SK-N-SH (cell line): ENCODE data around the gene MINDY4. TPM values are rescaled to one million over a fixed set of nuclear protein-coding genes. Genes with fewer than 3 reads are reported as not detected.
A peak's percentile ranks its signal among the peaks of the same experiment; 100 is the strongest.

Source experiments
- CTCF ChIA-PET: fragments of 300-600, 350-600 bp; formaldehyde crosslinking; extraction: SDS; loops from one replicate; lab custom pipeline; 2021; lab: Yijun Ruan, JAX
- POLR2A ChIA-PET: fragments of 350-600 bp; sonication (Branson Sonifier 250); formaldehyde crosslinking; extraction: SDS; loops from one replicate; lab custom pipeline; 2020; ENCODE audit warnings: antibody characterized with exemption, inconsistent platforms; lab: Yijun Ruan, JAX
- DNase-seq: peaks from one replicate; pipeline ENCODE4 v3.0.0; 2012
- H2AFZ ChIP-seq: fragments of 200-600 bp; sonication (generic); 2 replicates; pipeline ENCODE4 v1.8.1; 2016; ENCODE audit warnings: antibody characterized with exemption, mild to moderate bottlenecking, low read depth
- H3F3A ChIP-seq: fragments of 200-600 bp; sonication (generic); replicated peaks from 2 replicates; pipeline ENCODE3; 2016; ENCODE audit warnings: antibody characterized with exemption, mild to moderate bottlenecking; ENCODE audit not compliant: insufficient read depth
- H3K27ac ChIP-seq, 2 experiments: fragments of 200-500 bp in 1 of 2; fragments of 200-600 bp in 1 of 2; sonication (Bioruptor generic) in 1 of 2; sonication (generic), shearing (Covaris generic) in 1 of 2; 2 replicates each; pipeline versions ENCODE4 v1.5.1 to v1.6.1; 2014 to 2016; ENCODE audit warnings: low read depth in 2 of 2, inconsistent platforms in 1 of 2, low read length in 1 of 2, mild to moderate bottlenecking in 1 of 2, mixed read lengths in 1 of 2
- H3K27me3 ChIP-seq: fragments of 200-600 bp; sonication (generic), shearing (Covaris generic); 2 replicates; pipeline ENCODE4 v1.6.1; 2016; ENCODE audit warnings: mixed run types; ENCODE audit not compliant: insufficient read depth
- H3K36me3 ChIP-seq, 2 experiments: fragments of 200-500 bp in 1 of 2; fragments of 200-600 bp in 1 of 2; sonication (Bioruptor generic) in 1 of 2; sonication (generic) in 1 of 2; replicated peaks in 1 of 2; 2 replicates each; pipeline versions ENCODE3 to v1.5.1; 2014 to 2016; ENCODE audit warnings: low read length in 1 of 2, mild to moderate bottlenecking in 1 of 2; ENCODE audit not compliant: insufficient read depth in 2 of 2, control insufficient read depth in 1 of 2
- H3K4me1 ChIP-seq, 2 experiments: fragments of 200-500 bp in 1 of 2; fragments of 200-600 bp in 1 of 2; sonication (Bioruptor generic) in 1 of 2; sonication (generic), shearing (Covaris generic) in 1 of 2; 2 replicates each; pipeline versions ENCODE4 v1.5.1 to v1.6.1; 2014 to 2016; ENCODE audit warnings: low read depth in 1 of 2, low read length in 1 of 2, mixed run types in 1 of 2; ENCODE audit not compliant: insufficient read depth in 2 of 2, control insufficient read depth in 1 of 2
- H3K4me2 ChIP-seq: fragments of 200-600 bp; sonication (generic), shearing (Covaris generic); 2 replicates; pipeline ENCODE4 v1.6.1; 2017; ENCODE audit warnings: mixed run types
- H3K4me3 ChIP-seq, 2 experiments: fragments of 200-500 bp in 1 of 2; fragments of 200-600 bp in 1 of 2; sonication (Bioruptor generic) in 1 of 2; sonication (generic), shearing (Covaris generic) in 1 of 2; 2 replicates each; pipeline versions ENCODE4 v1.5.1 to v1.8.1; 2014 to 2016; ENCODE audit warnings: low read depth in 2 of 2, inconsistent platforms in 1 of 2, low read length in 1 of 2, mild to moderate bottlenecking in 1 of 2, mixed read lengths in 1 of 2, moderate library complexity in 1 of 2
- H3K79me2 ChIP-seq: fragments of 200-600 bp; sonication (generic); 2 replicates; pipeline ENCODE4 v1.8.1; 2017; ENCODE audit warnings: mild to moderate bottlenecking; ENCODE audit not compliant: insufficient read depth
- H3K9ac ChIP-seq: fragments of 200-600 bp; sonication (generic); 2 replicates; pipeline ENCODE4 v1.6.1; 2017; ENCODE audit warnings: mixed run types
- H3K9me2 ChIP-seq: fragments of 200-600 bp; sonication (generic); 2 replicates; pipeline ENCODE4 v1.6.1; 2017; ENCODE audit warnings: mixed run types
- H3K9me3 ChIP-seq: fragments of 200-600 bp; sonication (generic); 2 replicates; pipeline ENCODE4 v1.6.1; 2017; ENCODE audit warnings: mixed run types, mild to moderate bottlenecking, moderate library complexity
- H4K20me1 ChIP-seq: fragments of 200-600 bp; sonication (generic); 2 replicates; pipeline ENCODE4 v1.6.1; 2017; ENCODE audit warnings: mild to moderate bottlenecking, mixed run types; ENCODE audit not compliant: insufficient read depth
- CHD2 ChIP-seq: fragments of 150-350 bp; IDR thresholded peaks from 2 replicates; pipeline ENCODE4 v1.6.1; 2018; ENCODE audit warnings: low read length; ENCODE audit not compliant: partially characterized antibody
- CTCF ChIP-seq: fragments of 200-600 bp; sonication (generic); IDR thresholded peaks from 2 replicates; pipeline ENCODE4 v1.6.1; 2017; ENCODE audit warnings: antibody characterized with exemption, mild to moderate bottlenecking, moderate library complexity
- ELF1 ChIP-seq: IDR thresholded peaks from 2 replicates; pipeline ENCODE4 v1.4.0; 2012
- EP300 ChIP-seq, 2 experiments: IDR thresholded peaks; 2 replicates each; pipeline versions ENCODE4 v1.4.0 to v1.6.1; 2012; ENCODE audit warnings: borderline replicate concordance in 1 of 2, low read depth in 1 of 2, low read length in 1 of 2
- FOSL2 ChIP-seq: IDR thresholded peaks from 2 replicates; pipeline ENCODE4 v1.4.0; 2012; ENCODE audit warnings: low read depth, mild to moderate bottlenecking, moderate library complexity, borderline replicate concordance
- FOXJ3 ChIP-seq: sonication (generic); formaldehyde crosslinking; IDR thresholded peaks from 2 replicates; pipeline ENCODE4 v1.5.1; 2020; ENCODE audit warnings: mild to moderate bottlenecking, missing genetic modification reagents
- FOXM1 ChIP-seq: IDR thresholded peaks from 2 replicates; pipeline ENCODE4 v1.4.0; 2012; ENCODE audit warnings: low read depth, mild to moderate bottlenecking
- GABPA ChIP-seq: IDR thresholded peaks from 2 replicates; pipeline ENCODE4 v1.4.0; 2012; ENCODE audit warnings: low read depth, mild to moderate bottlenecking
- GATA2 ChIP-seq: sonication (generic); formaldehyde crosslinking; IDR thresholded peaks from 2 replicates; pipeline ENCODE4 v1.5.0; 2020; ENCODE audit warnings: mild to moderate bottlenecking, missing genetic modification reagents
- JUND ChIP-seq: IDR thresholded peaks from 2 replicates; pipeline ENCODE4 v1.4.0; 2012
- MAX ChIP-seq: IDR thresholded peaks from 2 replicates; pipeline ENCODE4 v1.4.0; 2012; ENCODE audit warnings: low read depth
- MEF2A ChIP-seq: IDR thresholded peaks from 2 replicates; pipeline ENCODE4 v1.4.0; 2012; ENCODE audit warnings: low read depth, borderline replicate concordance
- NFIC ChIP-seq: IDR thresholded peaks from 2 replicates; pipeline ENCODE4 v1.4.0; 2012; ENCODE audit warnings: borderline replicate concordance
- NRF1 ChIP-seq: IDR thresholded peaks from 2 replicates; pipeline ENCODE4 v1.6.1; 2012; ENCODE audit warnings: low read depth, mild to moderate bottlenecking, low read length
- POLR2AphosphoS5 ChIP-seq: IDR thresholded peaks from 2 replicates; pipeline ENCODE4 v1.6.1; 2012; ENCODE audit warnings: low read depth, low read length
- RCOR1 ChIP-seq: fragments of 150-350 bp; IDR thresholded peaks from 2 replicates; pipeline ENCODE4 v1.6.1; 2017; ENCODE audit warnings: antibody characterized with exemption, low read length
- REST ChIP-seq: IDR thresholded peaks from 2 replicates; pipeline ENCODE4 v1.6.1; 2012; ENCODE audit warnings: mild to moderate bottlenecking, low read depth, low read length, moderate library complexity
- RFX5 ChIP-seq: IDR thresholded peaks from 2 replicates; pipeline ENCODE4 v1.6.1; 2012; ENCODE audit warnings: mild to moderate bottlenecking, improper control_type of control experiment, low read length
- RXRA ChIP-seq: IDR thresholded peaks from 2 replicates; pipeline ENCODE4 v1.4.0; 2012; ENCODE audit warnings: low read depth, mild to moderate bottlenecking, borderline replicate concordance
- SIN3A ChIP-seq: IDR thresholded peaks from 2 replicates; pipeline ENCODE4 v1.6.1; 2012; ENCODE audit warnings: low read depth, mild to moderate bottlenecking, low read length, moderate library complexity, borderline replicate concordance
- SMC3 ChIP-seq: IDR thresholded peaks from 2 replicates; pipeline ENCODE4 v1.6.1; 2012; ENCODE audit warnings: low read depth, low read length, improper control_type of control experiment
- TAF1 ChIP-seq: IDR thresholded peaks from 2 replicates; pipeline ENCODE4 v1.6.1; 2012; ENCODE audit warnings: low read depth, mild to moderate bottlenecking, low read length, moderate library complexity, borderline replicate concordance
- TEAD4 ChIP-seq: IDR thresholded peaks from 2 replicates; pipeline ENCODE4 v1.4.0; 2012; ENCODE audit warnings: mild to moderate bottlenecking, borderline replicate concordance; ENCODE audit not compliant: insufficient read depth
- USF1 ChIP-seq: IDR thresholded peaks from 2 replicates; pipeline ENCODE4 v1.4.0; 2012; ENCODE audit warnings: low read depth, borderline replicate concordance
- USF2 ChIP-seq: fragments of 150-350 bp; IDR thresholded peaks from 2 replicates; pipeline ENCODE4 v1.6.1; 2017; ENCODE audit warnings: antibody characterized with exemption, low read length, low read depth, borderline replicate concordance
- ZBTB33 ChIP-seq: IDR thresholded peaks from 2 replicates; pipeline ENCODE4 v1.4.0; 2012; ENCODE audit warnings: low read depth, borderline replicate concordance
- WGBS: methylation state at CpG from one replicate; pipeline ENCODE4 v1.1.6; 2017; ENCODE audit warnings: low lambda C conversion rate; 5-methylcytosine and 5-hydroxymethylcytosine counted together
- polyA plus RNA-seq, 3 experiments: library from polyadenylated mRNA; depleted of rRNA; stranded (reverse); fragments of >200 nt; gene quantifications; 2 replicates each; pipeline ENCODE4 v1.2.3, GENCODE V29; 2012

The MINDY4 gene
- polyA plus RNA-seq, 1 of the 3 experiments (the other 2 are of a cell fraction): 1.8 TPM

- POLR2A ChIA-PET: no interaction called here
- H3K27ac ChIP-seq: peak overlapping the region in 1 of 2 experiments; percentile 4; a peak in 2 of 4 replicates
- H3K9me2 ChIP-seq: no peaks in the 10 kb centered on the region
- no peak overlapping the region for H2AFZ ChIP-seq
- H3K9ac ChIP-seq: no peak overlapping the region
- no peak overlapping the region for H3K4me3 ChIP-seq
- CTCF ChIA-PET: interaction anchor here (0.7 to 1.9 kb wide), 26 partner anchors 10 to 333 kb away, joined by 3 to 26 read pairs (median 6); partner anchors contain the start of gene ADCYAP1R1
- H3F3A ChIP-seq: peaks cover 23% of the 10 kb centered on the region
- H4K20me1 ChIP-seq: no peaks in the 10 kb centered on the region
- peak; percentile 89 for DNase-seq
- no peaks in the 10 kb centered on the region for H3K36me3 ChIP-seq
- no peaks in the 10 kb centered on the region for H3K79me2 ChIP-seq
- H3K4me1 ChIP-seq: peaks cover 24 to 51% of the 10 kb centered on the region in 2 experiments
- H3K27me3 ChIP-seq: no peaks in the 10 kb centered on the region
- no peak overlapping the region for H3K4me2 ChIP-seq
- H3K9me3 ChIP-seq: no peaks in the 10 kb centered on the region
- 44% methylated on average over 5 of the region's 6 CpGs for WGBS
- TF ChIP-seq ZBTB33 (no peak), TAF1 (no peak), GATA2 (CRISPR knock-in tag) (0 out of 2 replicates have a peak, but pooled peaks have one; percentile 6), GABPA (no peak), NFIC (peak; percentile 49; the same call in 1 of the 2 replicates), FOSL2 (no peak), USF1 (no peak), RXRA (no peak), ELF1 (no peak), CTCF (peak; percentile 96), SIN3A (no peak), REST (no peak), USF2 (no peak), JUND (no peak), EP300 (IDR thresholded peaks at IDR 0.05; ENCODE audit: borderline replicate concordance in 1 of 2, low read depth in 1 of 2, low read length in 1 of 2) (no peak), MAX (no peak), FOXM1 (no peak), TEAD4 (no peak), RFX5 (no peak), POLR2AphosphoS5 (no peak), SMC3 (peak; percentile 95), CHD2 (peak; percentile 74), NRF1 (no peak), MEF2A (no peak), FOXJ3 (CRISPR knock-in tag) (no peak), RCOR1 (peak; percentile 78)
Measured at GRCh38 chr7:30800785-30801252, 29.6 kb downstream of the MINDY4 start.
